OCI-LY7 (cell line): ENCODE results near the gene TGFBRAP1. TPM values are rescaled to one million over a fixed set of nuclear protein-coding genes. Genes with fewer than 3 reads are reported as not detected.

ENCODE experiments used
- BruUV-seq: library from RNA; stranded (reverse); fragments of 400-500 nt; replicated peaks from 2 replicates; lab custom pipeline; 2021; lab: Mats Ljungman, UMichigan
- CTCF ChIA-PET: fragments of 300-600 bp; sonication (Branson Sonifier 250); formaldehyde crosslinking; loops from one replicate; lab custom pipeline; 2022; ENCODE audit warnings: antibody characterized with exemption; ENCODE audit not compliant: unreplicated experiment; lab: Charles Lee
- POLR2A ChIA-PET: fragments of 300-600 bp; sonication (Branson Sonifier 250); formaldehyde crosslinking; loops from one replicate; lab custom pipeline; 2022; ENCODE audit warnings: antibody characterized with exemption; lab: Charles Lee
- DNase-seq: peaks from one replicate; pipeline ENCODE4 v3.0.0-alpha.2; 2015; ENCODE audit warnings: low spot score
- H2AFZ ChIP-seq: fragments of 200-600 bp; sonication (generic), shearing (Covaris generic); 2 replicates; pipeline ENCODE4 v1.6.1; 2014; ENCODE audit warnings: mild to moderate bottlenecking, antibody characterized with exemption, low read length, moderate library complexity
- H3K27ac ChIP-seq: fragments of 200-600 bp; sonication (generic); 2 replicates; pipeline ENCODE4 v1.5.1; 2014; ENCODE audit warnings: mixed run types, low read depth, mild to moderate bottlenecking, moderate library complexity, low read length, inconsistent platforms; ENCODE audit not compliant: poor library complexity, severe bottlenecking
- H3K36me3 ChIP-seq: fragments of 200-600 bp; sonication (generic); 2 replicates; pipeline ENCODE4 v1.6.1; 2014; ENCODE audit warnings: mild to moderate bottlenecking, antibody characterized with exemption, low read length, moderate library complexity, mixed read lengths; ENCODE audit not compliant: insufficient read depth
- H3K4me1 ChIP-seq: fragments of 200-600 bp; sonication (generic); 2 replicates; pipeline ENCODE4 v1.5.1; 2014; ENCODE audit warnings: mild to moderate bottlenecking, low read length; ENCODE audit not compliant: insufficient read depth, poor library complexity, severe bottlenecking
- H3K4me2 ChIP-seq: fragments of 200-600 bp; sonication (generic); 2 replicates; pipeline ENCODE4 v1.6.1; 2014; ENCODE audit warnings: mild to moderate bottlenecking, low read length
- H3K4me3 ChIP-seq: fragments of 200-600 bp; sonication (generic); 2 replicates; pipeline ENCODE4 v1.5.1; 2014; ENCODE audit warnings: mild to moderate bottlenecking, low read depth, low read length; ENCODE audit not compliant: poor library complexity, severe bottlenecking
- H3K79me2 ChIP-seq: fragments of 200-600 bp; sonication (generic); 2 replicates; pipeline ENCODE4 v1.6.1; 2016; ENCODE audit warnings: low read depth, mild to moderate bottlenecking, low read length, moderate library complexity, mixed read lengths; ENCODE audit not compliant: insufficient read depth
- H3K9me2 ChIP-seq: fragments of 200-600 bp; sonication (generic); 2 replicates; pipeline ENCODE4 v1.6.1; 2016; ENCODE audit warnings: mild to moderate bottlenecking, low read length, mixed read lengths; ENCODE audit not compliant: insufficient read depth
- H3K9me3 ChIP-seq: fragments of 200-600 bp; sonication (generic); 2 replicates; pipeline ENCODE4 v1.6.1; 2014; ENCODE audit warnings: mild to moderate bottlenecking, mixed run types, low read length, mixed read lengths
- H4K20me1 ChIP-seq: fragments of 200-600 bp; sonication (generic); 2 replicates; pipeline ENCODE4 v1.6.1; 2014; ENCODE audit warnings: mild to moderate bottlenecking, antibody characterized with exemption, low read length, moderate library complexity, mixed read lengths; ENCODE audit not compliant: insufficient read depth
- EZH2phosphoT487 ChIP-seq: fragments of 200-600 bp; sonication (generic); IDR thresholded peaks from 2 replicates; pipeline ENCODE4 v1.6.1; 2018; ENCODE audit warnings: low read depth, borderline replicate concordance, mild to moderate bottlenecking, mixed run types, antibody characterized with exemption, low read length, moderate library complexity, mixed read lengths
- intact Hi-C: fragments of 100-400 bp; cut with micrococcal nuclease; formaldehyde crosslinking; loops from one replicate; pipeline ENCODE4 v1.10.0; 2022; ENCODE audit not compliant: unreplicated experiment
- total RNA-seq, 2 experiments: library from RNA; depleted of rRNA in 1 of 2; stranded (reverse); fragments of >200 nt in 1 of 2; shearing (Covaris generic) in 1 of 2; gene quantifications; 2 replicates each; pipeline ENCODE4 v1.2.3, GENCODE V29; 2014 to 2022
- TF ChIP-seq, protein P1 (sequence below): fragments of 200-600 bp; sonication (generic); conservative IDR thresholded peaks from 2 replicates; pipeline ENCODE4 v1.5.1; 2014; ENCODE audit warnings: mild to moderate bottlenecking, antibody characterized with exemption, low read length, moderate library complexity, mixed read lengths

TGFBRAP1 gene
- total RNA-seq, 2 experiments from 2014 or later: 20.5 to 24.6 TPM

DNA sequence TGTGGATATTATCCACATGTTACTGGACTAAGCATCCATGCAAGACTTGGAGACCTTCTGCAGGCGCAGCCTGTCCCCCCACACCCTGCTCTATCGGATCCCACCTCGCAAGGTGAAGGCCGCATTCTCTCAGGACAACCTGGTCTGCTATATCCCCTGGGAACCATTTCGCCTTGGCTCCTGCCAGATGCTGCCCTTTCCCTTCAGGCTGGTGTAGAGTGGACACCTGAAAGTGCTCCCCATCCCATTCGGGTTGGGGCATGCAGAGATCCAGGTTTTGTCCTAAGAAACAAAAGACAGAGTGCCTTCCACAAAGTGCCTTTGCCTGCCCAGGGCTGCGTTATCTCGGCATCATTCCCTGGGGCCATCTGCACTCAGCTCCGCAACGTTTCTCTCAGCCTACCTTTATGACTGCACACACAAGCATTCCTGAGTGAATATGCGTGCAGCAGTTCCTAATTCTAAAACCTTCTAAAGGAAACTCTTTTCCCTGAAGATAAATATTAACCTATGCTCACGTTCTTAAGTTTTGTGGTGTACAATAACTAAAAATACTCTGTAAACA is 48.8 kb upstream of the TGFBRAP1 start:
- Histone ChIP-seq H3K79me2 (no peaks in the 10 kb centered on the region), H2AFZ (no peak overlapping the region), H3K36me3 (no peaks in the 10 kb centered on the region), H3K4me2 (no peak overlapping the region), H3K4me3 (no peak overlapping the region), H3K9me2 (no peaks in the 10 kb centered on the region), H3K9me3 (no peaks in the 10 kb centered on the region), H3K4me1 (no peaks in the 10 kb centered on the region), H4K20me1 (no peaks in the 10 kb centered on the region), H3K27ac (no peak overlapping the region)
- POLR2A ChIA-PET: no interaction called here
- CTCF ChIA-PET: no interaction called here
- TF ChIP-seq, protein P1, sequence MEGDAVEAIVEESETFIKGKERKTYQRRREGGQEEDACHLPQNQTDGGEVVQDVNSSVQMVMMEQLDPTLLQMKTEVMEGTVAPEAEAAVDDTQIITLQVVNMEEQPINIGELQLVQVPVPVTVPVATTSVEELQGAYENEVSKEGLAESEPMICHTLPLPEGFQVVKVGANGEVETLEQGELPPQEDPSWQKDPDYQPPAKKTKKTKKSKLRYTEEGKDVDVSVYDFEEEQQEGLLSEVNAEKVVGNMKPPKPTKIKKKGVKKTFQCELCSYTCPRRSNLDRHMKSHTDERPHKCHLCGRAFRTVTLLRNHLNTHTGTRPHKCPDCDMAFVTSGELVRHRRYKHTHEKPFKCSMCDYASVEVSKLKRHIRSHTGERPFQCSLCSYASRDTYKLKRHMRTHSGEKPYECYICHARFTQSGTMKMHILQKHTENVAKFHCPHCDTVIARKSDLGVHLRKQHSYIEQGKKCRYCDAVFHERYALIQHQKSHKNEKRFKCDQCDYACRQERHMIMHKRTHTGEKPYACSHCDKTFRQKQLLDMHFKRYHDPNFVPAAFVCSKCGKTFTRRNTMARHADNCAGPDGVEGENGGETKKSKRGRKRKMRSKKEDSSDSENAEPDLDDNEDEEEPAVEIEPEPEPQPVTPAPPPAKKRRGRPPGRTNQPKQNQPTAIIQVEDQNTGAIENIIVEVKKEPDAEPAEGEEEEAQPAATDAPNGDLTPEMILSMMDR: no peak
- no peak for TF ChIP-seq EZH2phosphoT487
- intact Hi-C loops: no loop called here
- BruUV-seq: no TSS peak
- DNase-seq: no peak

DNA sequence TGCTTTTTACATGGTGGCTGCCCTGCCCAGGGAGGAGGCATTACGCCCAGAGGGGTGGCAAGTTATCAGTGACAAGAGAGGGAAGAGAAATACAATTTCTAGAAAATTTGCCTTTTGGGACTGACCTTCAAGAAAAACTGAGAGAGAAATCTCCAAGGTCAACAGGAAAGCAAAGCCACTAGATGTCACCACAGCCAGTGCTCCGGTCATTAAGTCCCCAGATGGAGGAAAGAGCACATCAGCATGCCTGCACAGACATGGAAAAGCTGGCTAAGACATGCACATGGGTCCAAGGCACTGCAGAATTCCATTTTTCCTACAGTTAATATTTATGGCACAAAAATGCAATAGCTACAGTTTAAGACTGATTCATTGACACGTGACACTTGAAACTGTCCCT is 48.3 kb upstream of the TGFBRAP1 start:
- no peaks in the 10 kb centered on the region for H3K79me2 ChIP-seq
- no peaks in the 10 kb centered on the region for H3K9me3 ChIP-seq
- H3K4me2 ChIP-seq: no peak overlapping the region
- H4K20me1 ChIP-seq: no peaks in the 10 kb centered on the region
- H3K27ac ChIP-seq: no peak overlapping the region
- intact Hi-C loops: no loop called here
- no peaks in the 10 kb centered on the region for H3K4me1 ChIP-seq
- CTCF ChIA-PET: no interaction called here
- no peak overlapping the region for H3K4me3 ChIP-seq
- H3K36me3 ChIP-seq: no peaks in the 10 kb centered on the region
- POLR2A ChIA-PET: no interaction called here
- no TSS peak for BruUV-seq
- no peak for TF ChIP-seq EZH2phosphoT487
- TF ChIP-seq, protein P1: peak; percentile 30; the same call in 1 of the 2 replicates
- no peak overlapping the region for H2AFZ ChIP-seq
- no peaks in the 10 kb centered on the region for H3K9me2 ChIP-seq
- DNase-seq: no peak

DNA sequence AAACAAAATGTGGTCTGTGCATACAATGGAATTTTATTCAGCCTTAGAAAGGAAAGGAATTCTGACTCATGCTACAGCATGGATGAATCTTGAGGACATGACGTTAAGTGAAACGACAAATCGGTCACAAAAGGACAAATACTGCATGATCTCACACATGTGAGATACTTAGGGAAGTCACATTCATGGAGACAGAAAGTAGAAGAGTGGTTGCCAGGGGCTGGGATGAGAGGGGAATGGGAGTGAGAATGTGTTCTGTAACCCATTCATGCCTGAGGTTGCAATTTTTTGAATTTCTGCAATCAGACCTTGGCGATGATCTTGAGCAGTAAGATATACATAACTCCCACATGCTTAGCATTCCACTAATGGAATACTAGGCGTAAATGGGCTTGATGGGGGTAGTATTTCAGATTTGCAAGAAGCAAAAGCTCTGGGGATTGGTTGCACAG is 47.3 kb upstream of the TGFBRAP1 start:
- POLR2A ChIA-PET: no interaction called here
- no TSS peak for BruUV-seq
- CTCF ChIA-PET: no interaction called here

More for the DNA sequence above, 47.3 kb upstream of the TGFBRAP1 start:
- TF ChIP-seq, protein P1: no peak
- no peak for TF ChIP-seq EZH2phosphoT487
- no peaks in the 10 kb centered on the region for H3K9me3 ChIP-seq
- DNase-seq: no peak
- H4K20me1 ChIP-seq: no peaks in the 10 kb centered on the region
- no peak overlapping the region for H3K4me2 ChIP-seq
- no peaks in the 10 kb centered on the region for H3K36me3 ChIP-seq
- intact Hi-C loops: no loop called here
- no peaks in the 10 kb centered on the region for H3K79me2 ChIP-seq
- no peaks in the 10 kb centered on the region for H3K4me1 ChIP-seq
- H3K4me3 ChIP-seq: no peak overlapping the region
- H3K9me2 ChIP-seq: no peaks in the 10 kb centered on the region
- H3K27ac ChIP-seq: no peak overlapping the region
- no peak overlapping the region for H2AFZ ChIP-seq
